Ammon's horn (tissue), 1 donor: ENCODE data around the gene TMEM135.
A peak's percentile ranks its signal among the peaks of the same experiment; 100 is the strongest.
"Not testable (repeated sequence)": the region's sequence is repeated elsewhere in the genome, so short reads cannot be mapped to it uniquely, and the experiment has no call there.

Experiments
- DNase-seq: peaks from one replicate; pipeline ENCODE4 v3.0.0-alpha.2; 2016; ENCODE audit warnings: low spot score

Gene TMEM135

DNA sequence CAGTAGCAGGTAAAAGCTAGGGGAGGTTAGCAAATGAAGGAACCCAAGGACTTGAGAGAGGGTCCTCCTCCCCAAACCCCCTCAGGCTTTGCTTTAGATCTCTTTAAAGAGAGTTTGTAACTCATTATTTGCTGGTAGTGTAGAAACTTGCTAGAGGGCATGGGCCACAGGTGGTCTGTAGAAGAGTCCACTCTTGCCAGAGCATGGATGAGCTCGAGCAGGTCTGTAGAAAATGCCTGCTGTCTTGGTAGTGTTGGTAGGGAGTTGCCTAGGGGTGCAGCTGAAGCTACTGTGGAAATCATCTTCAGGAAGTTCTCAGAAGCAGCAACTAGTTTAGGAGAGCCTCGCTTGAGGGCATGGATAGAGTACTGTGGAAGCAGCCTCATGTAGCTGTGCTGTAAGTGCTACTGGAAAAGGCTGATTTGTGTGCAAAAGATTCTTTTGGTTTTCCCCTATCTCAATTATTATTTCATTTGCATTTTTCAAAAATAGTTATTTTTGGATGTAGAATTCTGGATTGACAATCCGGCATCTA lies 104.3 kb downstream of the TMEM135 start:
- DNase-seq, result no peak

DNA sequence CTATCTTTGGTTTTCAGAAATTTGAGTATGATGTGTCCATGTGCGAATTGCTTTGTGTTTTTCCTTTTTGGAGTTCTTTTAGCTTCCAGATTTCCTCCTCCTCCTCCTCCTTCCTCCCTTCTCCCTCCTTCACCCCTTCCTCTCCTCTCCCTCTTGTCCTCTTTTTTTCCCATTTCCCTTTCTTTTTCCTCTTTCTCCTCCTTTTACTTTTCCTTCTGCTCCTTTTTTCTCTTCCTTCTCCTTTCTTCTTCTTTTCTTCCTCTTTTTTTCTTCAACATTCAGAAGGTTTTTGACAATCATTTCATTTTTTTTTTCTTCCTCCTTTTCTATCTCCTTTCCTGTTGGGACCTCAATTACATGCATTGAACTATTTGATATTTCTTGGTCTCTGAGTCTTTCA lies 104.9 kb downstream of the TMEM135 start:
- DNase-seq, result no peak

DNA sequence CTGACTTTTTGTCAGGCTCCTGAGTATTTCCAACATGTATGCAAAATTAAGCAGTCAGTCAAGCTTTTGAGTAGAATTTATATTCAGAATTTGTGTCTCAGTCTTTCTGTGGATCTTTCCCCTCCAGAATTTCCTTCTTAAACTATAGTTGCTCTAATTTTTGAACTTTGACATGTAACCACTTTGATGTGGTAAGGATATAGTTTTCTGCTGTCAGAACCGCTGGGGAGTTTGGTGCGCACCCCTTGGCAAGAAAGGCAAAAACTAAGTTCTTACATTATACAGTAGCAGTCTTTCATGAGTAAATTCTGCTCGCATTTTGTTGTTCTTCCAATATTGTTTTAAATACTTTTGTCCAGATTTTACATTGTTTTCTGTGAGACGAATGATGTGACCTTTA lies 105.9 kb downstream of the TMEM135 start:
- DNase-seq, result no peak

DNA sequence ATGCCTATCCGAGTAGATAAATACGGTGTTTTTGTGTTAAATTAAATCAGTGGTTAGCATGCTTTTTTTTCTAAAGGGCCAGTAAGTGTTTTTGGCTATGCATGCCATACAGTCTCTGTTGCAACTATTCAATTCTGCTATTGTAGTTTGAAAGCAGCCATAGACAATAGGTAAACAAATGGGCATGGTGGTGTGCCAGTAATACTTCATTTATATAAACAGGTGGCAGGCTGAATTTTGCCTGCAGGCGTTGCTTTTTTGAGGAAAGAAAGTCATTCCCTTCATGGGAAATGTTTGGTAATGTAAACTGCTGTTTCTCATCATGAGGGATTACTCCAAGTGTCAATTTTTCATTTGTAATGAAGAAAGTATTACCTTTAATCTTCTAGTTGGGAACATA lies 106.5 kb downstream of the TMEM135 start:
- DNase-seq, result no peak

DNA sequence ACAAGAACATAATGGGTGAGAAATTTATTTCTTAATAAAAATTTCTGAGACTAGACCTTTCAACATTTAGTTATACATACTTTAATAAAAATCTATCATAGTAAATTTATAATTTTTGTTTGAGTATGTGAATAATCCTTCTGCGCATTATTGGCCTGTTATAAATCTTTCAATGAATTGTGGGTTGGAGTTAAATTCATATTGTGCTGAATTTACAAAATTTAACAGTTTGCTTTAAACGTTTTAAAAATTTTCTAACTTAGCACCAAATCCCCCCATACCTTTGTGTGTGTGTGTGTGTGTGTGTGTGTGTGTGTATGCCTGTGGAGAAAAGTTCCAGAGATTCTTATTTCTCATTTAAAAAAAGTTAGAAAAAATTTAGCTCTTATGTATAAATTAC lies 111.0 kb downstream of the TMEM135 start:
- DNase-seq, result no peak

DNA sequence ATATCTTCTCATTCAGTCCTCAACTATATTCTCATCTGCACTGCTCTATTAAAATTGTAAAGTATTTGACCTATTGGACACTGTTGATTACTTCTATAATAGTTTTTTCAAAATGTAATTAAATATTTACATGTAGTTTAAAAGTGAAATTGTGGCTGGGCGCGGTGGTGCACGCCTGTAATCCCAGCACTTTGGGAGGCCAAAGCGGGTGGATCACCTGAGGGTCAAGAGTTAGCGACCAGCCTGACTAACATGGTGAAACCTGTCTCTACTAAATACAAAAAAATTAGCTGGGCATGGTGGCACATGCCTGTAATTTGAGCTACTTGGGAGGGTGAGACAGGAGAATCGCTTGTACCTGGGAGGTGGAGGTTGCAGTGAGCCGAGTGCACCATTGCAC lies 112.0 kb downstream of the TMEM135 start:
- not testable (repeated sequence) for DNase-seq

DNA sequence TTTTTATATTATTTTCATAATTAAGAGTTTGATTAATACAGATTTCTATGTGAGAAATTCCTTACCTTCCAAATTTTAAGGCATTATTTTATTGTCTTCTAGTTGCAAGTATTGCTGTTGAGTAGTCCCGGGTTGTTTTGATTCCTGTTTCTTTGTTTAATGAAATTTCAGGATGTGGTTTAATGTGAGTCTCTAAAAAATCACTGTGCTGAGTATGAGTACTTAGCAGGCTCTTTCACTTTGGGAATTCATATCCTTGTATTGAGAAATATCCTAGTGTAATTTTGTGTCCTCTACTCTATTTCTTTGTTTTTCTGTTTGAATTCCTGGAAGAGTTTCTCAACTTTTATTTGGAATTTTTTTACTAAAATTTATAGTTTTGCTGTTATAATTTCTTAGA lies 113.2 kb downstream of the TMEM135 start:
- no peak for DNase-seq

DNA sequence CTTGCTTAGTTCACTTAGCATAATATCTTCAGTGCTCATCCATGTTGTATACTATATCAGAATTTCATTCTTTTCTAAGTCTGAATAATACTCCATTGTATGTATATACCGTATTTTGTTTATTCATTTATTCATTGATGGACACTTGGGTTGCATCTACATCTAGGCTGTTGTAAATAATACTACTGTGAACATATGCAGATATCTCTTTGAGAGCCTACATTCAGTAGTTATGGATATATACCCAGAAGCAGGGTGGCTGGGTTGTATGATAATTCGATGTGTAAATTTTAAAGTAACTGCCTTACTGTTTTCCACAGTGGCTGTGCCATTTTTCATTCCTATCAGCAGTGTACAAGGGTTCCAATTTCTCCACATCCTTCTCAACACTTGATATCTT lies 116.5 kb downstream of the TMEM135 start:
- no peak for DNase-seq

DNA sequence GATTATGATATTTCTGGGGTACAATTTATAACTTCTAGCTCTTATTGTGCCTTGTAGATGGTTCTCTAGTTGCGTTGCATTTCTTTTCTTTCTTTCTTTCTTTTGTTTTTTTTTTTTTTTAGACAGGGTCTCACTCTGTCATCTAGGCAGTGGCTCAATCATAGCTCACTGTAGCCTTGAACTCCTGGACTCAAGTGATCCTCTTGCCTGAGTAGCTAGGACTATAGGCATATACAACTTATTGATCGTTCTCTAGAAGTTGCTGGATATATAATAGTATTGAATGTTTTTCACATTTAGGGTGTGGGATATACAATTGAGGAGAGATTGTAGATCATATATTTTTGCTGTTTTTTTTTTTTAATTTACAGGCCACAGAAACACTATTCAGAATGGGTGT lies 119.2 kb downstream of the TMEM135 start:
- DNase-seq, result no peak

DNA sequence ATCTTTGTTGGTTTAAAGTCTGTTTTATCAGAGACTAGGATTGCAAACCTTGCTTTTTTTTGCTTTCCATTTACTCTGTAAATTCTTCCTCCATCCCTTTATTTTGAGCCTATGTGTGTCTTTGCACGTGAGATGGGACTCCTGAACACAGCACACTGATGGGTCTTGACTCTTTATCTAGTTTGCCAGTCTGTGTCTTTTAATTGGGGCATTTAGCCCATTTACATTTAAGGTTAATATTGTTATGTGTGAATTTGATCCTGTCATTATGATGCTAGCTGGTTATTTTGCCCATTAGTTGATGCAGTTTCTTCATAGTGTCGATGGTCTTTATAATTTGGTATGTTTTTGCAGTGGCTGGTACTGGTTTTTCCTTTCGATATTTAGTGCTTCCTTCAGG lies 131.3 kb downstream of the TMEM135 start:
- not testable (repeated sequence) for DNase-seq

DNA sequence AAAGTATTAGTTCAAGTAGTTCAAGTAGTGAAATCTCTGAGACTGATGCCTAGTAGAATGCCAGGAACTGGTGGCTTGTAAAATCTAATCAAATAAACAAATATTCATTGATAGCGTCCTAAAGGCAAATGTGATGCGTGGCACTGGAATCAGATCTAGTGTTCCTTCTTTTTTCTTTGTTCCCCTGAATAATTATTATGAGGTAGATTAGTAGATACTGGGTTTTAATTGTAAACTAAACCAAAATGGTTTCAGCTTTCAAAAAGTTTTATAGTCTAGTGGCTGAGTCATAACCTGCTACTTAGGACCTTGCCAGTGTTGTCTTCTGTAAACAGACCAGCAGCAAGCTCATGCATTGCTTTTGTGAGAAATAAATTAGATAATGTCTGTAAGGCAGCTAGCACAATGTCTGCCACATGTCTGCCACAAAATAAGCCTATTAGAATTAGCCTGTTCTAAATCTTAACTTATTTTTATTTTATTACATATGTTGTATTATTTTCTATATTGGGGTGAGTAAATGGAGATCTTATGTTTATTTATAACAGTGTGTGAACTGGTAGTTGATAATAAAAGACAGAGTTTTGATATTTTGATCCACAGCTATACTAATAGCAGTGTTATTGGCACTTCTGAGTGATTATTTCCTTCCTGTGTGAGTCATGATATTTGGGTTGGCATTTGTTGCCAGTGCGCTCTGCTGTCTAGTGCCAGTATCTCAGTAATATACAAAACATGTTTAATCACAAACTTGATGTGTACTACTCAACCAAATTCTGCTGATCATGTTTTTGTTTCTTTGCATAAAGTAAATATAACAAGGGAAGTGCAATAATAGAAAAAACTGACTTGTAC lies 135.7 kb downstream of the TMEM135 start:
- DNase-seq, result peak; percentile 20

DNA sequence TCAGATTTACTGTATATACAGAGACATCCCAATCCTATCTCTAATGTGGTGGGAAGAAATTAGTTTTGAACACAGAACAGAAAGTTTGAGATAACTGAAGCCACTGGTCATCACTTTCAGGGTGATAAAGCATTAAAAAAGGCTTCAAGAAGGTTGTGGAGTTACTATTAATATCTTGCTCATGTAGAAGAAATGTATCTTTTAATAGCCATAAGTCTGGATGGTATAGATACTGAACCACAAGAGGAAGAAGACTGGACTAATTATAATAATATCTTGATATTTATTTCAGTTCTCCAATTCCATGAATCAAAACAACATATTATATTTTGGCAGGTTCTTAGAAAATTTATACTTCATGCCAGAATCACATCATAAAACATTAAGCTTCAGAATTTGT lies 137.1 kb downstream of the TMEM135 start:
- DNase-seq, result no peak

DNA sequence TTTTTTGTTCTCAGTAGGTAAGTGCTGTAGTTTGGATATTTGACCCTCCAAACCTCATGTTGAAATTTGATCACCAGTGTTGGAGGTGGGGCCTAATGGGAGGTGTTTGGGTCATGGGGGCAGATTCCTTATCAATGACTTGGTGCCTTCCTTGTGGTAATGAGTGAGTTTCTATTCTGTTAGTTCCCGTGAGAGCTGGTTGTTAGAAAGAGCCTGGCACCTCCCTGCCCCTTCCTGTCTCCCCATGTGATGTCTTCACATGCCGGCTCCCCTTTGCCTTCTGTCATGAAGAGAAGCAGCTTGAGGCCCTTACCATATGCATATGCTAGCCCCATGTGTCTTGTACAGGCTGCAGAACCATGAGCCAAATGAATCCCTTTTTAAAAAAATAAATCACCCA lies 138.3 kb downstream of the TMEM135 start:
- DNase-seq, result no peak

DNA sequence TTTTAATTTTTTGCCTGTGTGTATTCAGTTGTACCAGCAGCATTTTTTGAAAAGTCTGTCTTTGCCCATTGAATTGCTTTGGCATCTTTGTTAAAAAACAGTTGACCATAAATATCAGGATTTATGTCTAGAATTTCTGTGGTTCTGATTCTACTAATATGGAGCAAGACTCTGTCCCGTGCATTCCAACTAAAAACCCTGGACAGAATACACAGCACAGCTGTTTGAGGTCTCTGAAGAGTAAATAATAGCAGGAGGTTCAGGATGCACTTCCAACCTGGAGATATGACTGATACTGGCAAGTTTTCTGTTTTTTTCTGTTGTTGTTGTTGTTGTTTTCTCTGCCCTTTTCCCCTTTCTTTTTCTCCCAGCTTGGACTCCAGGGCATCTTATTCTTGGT lies 141.9 kb downstream of the TMEM135 start:
- no peak for DNase-seq

DNA sequence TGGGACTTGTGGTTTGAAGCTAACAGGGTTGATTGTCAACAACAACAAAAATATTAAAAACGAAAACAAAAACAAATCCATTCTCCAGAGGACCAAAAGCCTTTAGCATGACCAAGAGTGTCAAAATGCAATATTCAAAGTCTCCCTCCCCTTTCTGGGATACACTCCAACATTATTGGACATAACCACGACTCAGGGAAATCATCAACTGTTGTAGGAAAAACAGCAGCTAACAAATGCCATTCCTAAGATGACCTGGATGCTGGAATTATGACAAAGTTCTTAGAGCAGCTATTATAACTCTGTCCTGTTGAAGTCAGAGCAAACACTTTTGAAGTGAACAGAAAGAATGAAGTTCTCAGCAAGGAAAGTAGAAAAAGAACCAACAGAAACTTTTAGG lies 143.0 kb downstream of the TMEM135 start:
- DNase-seq, result no peak

DNA sequence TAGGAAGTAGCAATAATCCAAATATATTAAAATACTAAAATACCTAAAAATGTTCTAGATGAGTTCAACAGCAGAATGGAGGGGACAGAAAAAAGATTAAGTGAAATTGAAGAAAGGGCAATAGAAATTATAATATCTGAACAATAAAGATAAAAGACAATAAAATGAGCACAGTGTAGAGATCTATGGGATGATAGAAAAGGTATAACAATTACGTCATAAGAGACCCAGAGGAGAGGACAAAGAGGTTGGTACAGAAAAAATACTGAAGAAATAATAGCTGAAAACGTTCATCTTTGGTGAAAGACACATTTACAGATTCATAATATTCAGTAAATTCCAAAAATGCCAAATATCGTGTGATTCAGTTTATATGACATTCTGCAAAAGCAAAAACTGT lies 143.4 kb downstream of the TMEM135 start:
- DNase-seq, result no peak

DNA sequence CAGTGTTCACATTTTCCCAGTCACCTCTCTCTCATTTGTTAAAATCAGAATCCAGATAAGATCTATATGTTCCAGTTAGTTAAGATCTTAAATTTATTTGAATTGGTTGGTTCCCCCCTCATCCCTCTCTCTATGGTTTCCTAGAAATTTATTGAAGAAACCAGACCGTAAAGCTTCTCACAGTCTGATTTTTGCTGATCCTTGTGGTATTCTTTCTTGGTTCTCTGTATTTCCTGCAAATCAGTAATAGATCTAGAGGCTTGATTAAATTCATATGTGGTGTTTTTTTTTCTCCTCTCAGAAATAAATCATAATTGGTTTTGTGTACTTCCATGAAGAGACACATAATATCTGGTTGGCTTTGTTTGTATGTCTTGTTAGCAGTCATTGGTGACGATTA lies 147.5 kb downstream of the TMEM135 start:
- no peak for DNase-seq

DNA sequence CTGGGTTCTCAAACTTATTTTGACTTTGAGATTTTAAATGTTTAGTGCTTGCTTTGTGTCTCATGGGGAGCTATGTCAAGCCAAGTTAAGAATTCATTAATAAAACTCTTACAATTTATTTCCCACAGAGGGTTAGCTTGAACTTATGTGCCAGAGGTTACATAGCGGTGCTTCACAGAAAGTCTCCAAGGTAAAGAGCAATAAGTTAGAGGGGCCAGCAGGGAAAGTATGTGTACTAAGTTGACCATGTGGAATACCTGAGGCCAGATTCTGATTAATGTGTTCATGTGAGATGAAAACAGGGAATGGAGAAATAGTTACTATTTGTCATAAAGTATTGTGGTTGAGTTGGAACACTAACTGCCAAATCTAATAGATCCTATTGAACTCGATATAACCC lies 149.3 kb downstream of the TMEM135 start:
- DNase-seq, result no peak

DNA sequence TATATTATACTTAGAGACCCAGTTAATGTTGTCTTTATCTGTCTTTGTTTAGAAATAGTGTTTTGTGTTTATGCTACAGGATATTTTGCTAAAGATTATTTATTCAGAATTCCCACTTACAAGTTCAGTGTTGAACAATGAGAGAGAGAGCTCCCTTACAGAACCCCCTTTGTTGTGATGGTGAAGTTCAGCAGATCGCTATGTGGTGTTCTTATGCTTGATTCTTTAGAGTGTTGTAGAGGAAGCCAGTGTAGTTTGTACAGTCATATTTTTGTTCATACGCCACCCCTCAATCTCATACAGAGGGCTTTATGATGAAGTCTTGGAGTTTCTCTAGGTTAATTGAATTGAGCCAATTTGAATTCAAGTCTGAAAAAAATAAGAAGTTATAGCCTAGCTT lies 150.2 kb downstream of the TMEM135 start:
- DNase-seq, result peak; percentile 8

DNA sequence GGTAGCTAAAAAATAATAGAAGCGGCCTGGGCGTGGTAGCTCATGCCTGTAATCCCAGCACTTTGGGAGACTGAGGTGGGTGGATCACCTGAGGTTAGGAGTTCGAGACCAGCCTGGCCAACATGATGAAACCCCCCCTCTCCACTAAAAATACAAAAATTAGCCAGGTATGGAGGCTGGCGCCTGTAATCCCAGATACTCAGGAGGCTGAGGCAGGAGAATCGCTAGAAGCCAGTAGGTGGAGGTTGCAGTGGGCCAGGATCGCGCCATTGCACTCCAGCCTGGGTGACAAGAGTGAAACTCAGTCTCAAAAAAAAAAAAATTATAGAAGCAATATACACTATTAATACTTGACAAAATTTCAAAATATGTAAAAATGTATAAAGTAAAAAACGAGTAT lies 150.7 kb downstream of the TMEM135 start:
- DNase-seq, result not testable (repeated sequence)

DNA sequence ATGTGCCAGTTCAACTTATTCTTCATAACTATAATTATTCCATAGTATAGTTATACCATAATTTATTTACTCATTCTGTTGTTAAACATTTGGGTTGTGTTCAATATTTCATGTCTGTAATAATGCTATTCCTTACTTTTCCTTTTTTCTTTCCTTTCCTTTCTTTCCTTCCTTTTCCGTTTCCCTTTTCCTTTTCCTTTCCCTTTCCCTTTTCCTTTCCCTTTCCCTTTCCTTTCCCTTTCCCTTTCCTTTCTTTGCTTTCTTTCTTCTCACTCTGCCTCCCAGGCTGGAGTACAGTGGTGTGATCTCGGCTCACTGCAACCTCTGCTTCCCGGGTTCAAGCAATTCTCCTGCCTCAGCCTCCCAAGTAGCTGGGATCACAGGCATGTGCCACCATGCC lies 151.2 kb downstream of the TMEM135 start:
- DNase-seq, result not testable (repeated sequence)

DNA sequence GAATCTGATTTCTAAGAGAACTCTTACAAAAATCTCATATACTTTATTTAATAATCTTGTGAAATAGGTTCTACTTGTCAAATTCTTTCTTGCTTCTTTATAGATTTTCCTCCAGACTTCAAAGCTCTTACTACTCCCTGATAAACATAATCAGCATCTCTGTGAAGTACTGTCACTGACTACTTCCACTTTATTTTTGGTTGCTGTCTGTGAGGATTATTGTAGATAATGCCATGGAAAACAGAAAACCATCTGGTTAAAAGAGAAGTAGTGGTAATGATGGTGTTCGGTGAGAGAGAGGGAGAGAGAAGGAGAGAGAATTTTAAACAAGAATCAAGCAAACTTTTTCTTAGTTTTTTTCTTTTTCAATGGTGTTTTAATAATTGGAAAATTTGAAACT lies 152.3 kb downstream of the TMEM135 start:
- DNase-seq, result no peak

DNA sequence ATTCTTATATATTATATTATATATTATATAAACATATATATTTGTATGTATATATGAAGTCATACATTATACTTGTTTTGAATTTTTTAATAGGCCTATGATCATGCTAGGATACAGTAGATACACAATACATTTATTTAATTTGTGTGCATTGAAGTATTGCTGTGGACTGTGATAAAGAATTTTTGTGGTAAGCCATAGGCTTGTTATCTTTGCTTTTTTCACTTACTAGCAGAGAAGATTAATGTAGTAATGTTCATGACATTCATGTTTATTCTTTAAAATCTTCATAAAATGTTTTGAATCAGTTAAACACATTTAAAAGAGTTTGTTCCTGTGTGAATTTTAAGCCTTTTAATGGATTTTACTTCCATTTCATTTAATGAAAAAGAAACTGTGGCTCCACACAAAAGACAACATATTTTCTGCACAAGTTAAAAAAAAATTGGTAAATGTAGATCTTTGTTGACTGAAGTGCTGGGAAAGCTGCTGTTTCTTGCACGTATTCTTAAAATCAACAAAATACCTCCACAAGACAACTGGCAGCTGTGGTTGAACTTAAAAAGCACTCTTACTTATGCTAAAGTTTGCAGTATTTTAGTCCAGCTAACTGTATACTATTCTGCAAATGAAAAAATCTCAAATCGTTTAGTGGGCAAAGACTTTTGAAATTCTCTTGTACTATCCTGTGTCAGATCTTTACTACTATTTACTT lies 156.2 kb downstream of the TMEM135 start:
- DNase-seq, result no peak
